WTC11 (cell line): Measurements from ENCODE around the gene OTUB2. TPM values are rescaled to one million over a fixed set of nuclear protein-coding genes. Genes with fewer than 3 reads are reported as not detected.
A peak's percentile ranks its signal among the peaks of the same experiment; 100 is the strongest.

Experiments
- ATAC-seq: fragments of 200-7000 bp; cut with Tn5 transposase; 2 replicates; pipeline ENCODE4 v1.10.0; 2021; ENCODE audit warnings: mild to moderate bottlenecking, moderate library complexity
- CTCF ChIA-PET: fragments of 300-600 bp; sonication (Branson Sonifier 250); formaldehyde crosslinking; loops from one replicate; lab custom pipeline; 2021; ENCODE audit warnings: antibody characterized with exemption; lab: Charles Lee
- POLR2A ChIA-PET: fragments of 350-600 bp; sonication (Branson Sonifier 250); formaldehyde crosslinking; loops from one replicate; lab custom pipeline; 2021; ENCODE audit warnings: antibody characterized with exemption; lab: Charles Lee
- DNase-seq: peaks from one replicate; pipeline ENCODE4 v3.0.0; 2021; ENCODE audit warnings: low spot score
- H3K27ac Mint-ChIP-seq: 2 replicates; pipeline ENCODE4 v1.8.0; 2021; ENCODE audit warnings: mixed read lengths
- H3K27me3 Mint-ChIP-seq: 2 replicates; pipeline ENCODE4 v1.8.0; 2021; ENCODE audit warnings: low read depth, mild to moderate bottlenecking, moderate library complexity, mixed read lengths
- H3K36me3 Mint-ChIP-seq: 2 replicates; pipeline ENCODE4 v1.8.0; 2021; ENCODE audit warnings: mixed read lengths
- H3K4me1 Mint-ChIP-seq: 2 replicates; pipeline ENCODE4 v1.8.0; 2022; ENCODE audit warnings: mixed read lengths
- H3K4me3 Mint-ChIP-seq: 2 replicates; pipeline ENCODE4 v1.8.0; 2021; ENCODE audit warnings: mild to moderate bottlenecking, moderate library complexity, mixed read lengths
- H3K9me3 Mint-ChIP-seq: 2 replicates; pipeline ENCODE4 v1.8.0; 2021; ENCODE audit warnings: mixed read lengths
- ATF1 ChIP-seq: sonication (generic); formaldehyde crosslinking; IDR thresholded peaks from 2 replicates; pipeline ENCODE4 v1.8.1; 2023; ENCODE audit warnings: mild to moderate bottlenecking, moderate library complexity, missing genetic modification reagents
- CREM ChIP-seq: sonication (generic); formaldehyde crosslinking; IDR thresholded peaks from 2 replicates; pipeline ENCODE4 v1.8.1; 2022; ENCODE audit warnings: mild to moderate bottlenecking, missing genetic modification reagents, moderate library complexity
- FOXJ3 ChIP-seq: sonication (generic); formaldehyde crosslinking; IDR thresholded peaks from 2 replicates; pipeline ENCODE4 v1.9.0; 2021; ENCODE audit warnings: missing genetic modification reagents, mild to moderate bottlenecking, borderline replicate concordance
- FOXK1 ChIP-seq: sonication (generic); formaldehyde crosslinking; IDR thresholded peaks from 2 replicates; pipeline ENCODE4 v1.8.0; 2022; ENCODE audit warnings: mild to moderate bottlenecking, moderate library complexity, missing genetic modification reagents
- GRHL2 ChIP-seq: fragments of 250-450 bp; sonication (Bioruptor Pico); IDR thresholded peaks from 2 replicates; pipeline ENCODE4 v1.8.0; 2022; ENCODE audit warnings: mild to moderate bottlenecking, moderate library complexity; ENCODE audit not compliant: insufficient replicate concordance, severe bottlenecking
- GTF2I ChIP-seq: fragments of 250-450 bp; sonication (Bioruptor Pico); conservative IDR thresholded peaks from 2 replicates; pipeline ENCODE4 v1.4.0; 2021; ENCODE audit warnings: mild to moderate bottlenecking
- JAZF1 ChIP-seq: fragments of 250-450 bp; sonication (Bioruptor Pico); IDR thresholded peaks from 2 replicates; pipeline ENCODE4 v1.9.0; 2021; ENCODE audit warnings: moderate library complexity, mild to moderate bottlenecking, inconsistent platforms
- JUN ChIP-seq: sonication (generic); formaldehyde crosslinking; IDR thresholded peaks from 2 replicates; pipeline ENCODE4 v1.8.0; 2023; ENCODE audit warnings: mild to moderate bottlenecking, missing genetic modification reagents
- MYBL2 ChIP-seq: sonication (generic); formaldehyde crosslinking; IDR thresholded peaks from 2 replicates; pipeline ENCODE4 v1.8.1; 2023; ENCODE audit warnings: mild to moderate bottlenecking, moderate library complexity, missing genetic modification reagents
- NFYB ChIP-seq: sonication (generic); formaldehyde crosslinking; conservative IDR thresholded peaks from 2 replicates; pipeline ENCODE4 v1.8.0; 2022; ENCODE audit warnings: low read depth, missing genetic modification reagents
- NR1H2 ChIP-seq: sonication (generic); formaldehyde crosslinking; IDR thresholded peaks from 2 replicates; pipeline ENCODE4 v1.9.0; 2021; ENCODE audit warnings: mild to moderate bottlenecking, moderate library complexity, missing genetic modification reagents
- NR2C2 ChIP-seq: sonication (generic); formaldehyde crosslinking; IDR thresholded peaks from 2 replicates; pipeline ENCODE4 v1.8.0; 2022; ENCODE audit warnings: mild to moderate bottlenecking, missing genetic modification reagents
- PRRX2 ChIP-seq: fragments of 250-450 bp; sonication (Bioruptor Pico); IDR thresholded peaks from 2 replicates; pipeline ENCODE4 v1.8.0; 2021; ENCODE audit warnings: mild to moderate bottlenecking
- RELA ChIP-seq: sonication (generic); formaldehyde crosslinking; IDR thresholded peaks from 2 replicates; pipeline ENCODE4 v1.8.1; 2022; ENCODE audit warnings: missing genetic modification reagents, mild to moderate bottlenecking, borderline replicate concordance
- RORB ChIP-seq: fragments of 250-450 bp; sonication (Bioruptor Pico); IDR thresholded peaks from 2 replicates; pipeline ENCODE4 v1.9.0; 2021; ENCODE audit warnings: mild to moderate bottlenecking
- TEAD4 ChIP-seq: sonication (generic); formaldehyde crosslinking; IDR thresholded peaks from 2 replicates; pipeline ENCODE4 v1.8.0; 2022; ENCODE audit warnings: mild to moderate bottlenecking, missing genetic modification reagents
- USF2 ChIP-seq: sonication (generic); formaldehyde crosslinking; IDR thresholded peaks from 2 replicates; pipeline ENCODE4 v1.8.1; 2023; ENCODE audit warnings: mild to moderate bottlenecking, missing genetic modification reagents, moderate library complexity
- ZBTB43 ChIP-seq: sonication (generic); formaldehyde crosslinking; IDR thresholded peaks from 2 replicates; pipeline ENCODE4 v1.8.1; 2023; ENCODE audit warnings: mild to moderate bottlenecking, missing genetic modification reagents
- ZNF121 ChIP-seq: sonication (generic); formaldehyde crosslinking; IDR thresholded peaks from 2 replicates; pipeline ENCODE4 v1.8.0; 2023; ENCODE audit warnings: missing genetic modification reagents
- ZNF281 ChIP-seq: sonication (generic); formaldehyde crosslinking; IDR thresholded peaks from 2 replicates; pipeline ENCODE4 v1.8.0; 2023; ENCODE audit warnings: mild to moderate bottlenecking, missing genetic modification reagents
- ZNF317 ChIP-seq: sonication (generic); formaldehyde crosslinking; IDR thresholded peaks from 2 replicates; pipeline ENCODE4 v1.8.1; 2023; ENCODE audit warnings: low read depth, mild to moderate bottlenecking, moderate library complexity, missing genetic modification reagents, borderline replicate concordance
- ZNF396 ChIP-seq: fragments of 250-450 bp; sonication (Bioruptor Pico); IDR thresholded peaks from 2 replicates; pipeline ENCODE4 v1.8.0; 2021; ENCODE audit warnings: mild to moderate bottlenecking, moderate library complexity, borderline replicate concordance
- ZNF423 ChIP-seq: fragments of 250-450 bp; sonication (Bioruptor Pico); IDR thresholded peaks from 2 replicates; pipeline ENCODE4 v2.1.2; 2022; ENCODE audit warnings: mild to moderate bottlenecking, moderate library complexity
- total RNA-seq: library from RNA; stranded (reverse); gene quantifications from 3 replicates; pipeline ENCODE4 v1.2.3, GENCODE V29; 2021
- TF ChIP-seq, protein P1 (sequence below): sonication (generic); formaldehyde crosslinking; IDR thresholded peaks from 2 replicates; pipeline ENCODE4 v1.8.0; 2022; ENCODE audit warnings: mild to moderate bottlenecking, missing genetic modification reagents
- TF ChIP-seq, protein P2 (sequence below): sonication (generic); formaldehyde crosslinking; IDR thresholded peaks from 2 replicates; pipeline ENCODE4 v1.8.0; 2022; ENCODE audit warnings: mild to moderate bottlenecking, missing genetic modification reagents
- TF ChIP-seq, protein P3 (sequence below): sonication (generic); formaldehyde crosslinking; IDR thresholded peaks from 2 replicates; pipeline ENCODE4 v1.8.1; 2023; ENCODE audit warnings: mild to moderate bottlenecking, missing genetic modification reagents, moderate library complexity

The OTUB2 gene
- total RNA-seq, 1 experiment from 2014 or later: 3.5 TPM

GRCh38 chr14:93980456-93981201, 45.5 kb upstream of the OTUB2 start:
- Mint-ChIP-seq H3K4me3 (no peak overlapping the region), H3K27me3 (no peaks in the 10 kb centered on the region; the same call in 1 of the 2 replicates), H3K27ac (no peak overlapping the region), H3K36me3 (no peaks in the 10 kb centered on the region), H3K4me1 (peaks cover 17% of the 10 kb centered on the region), H3K9me3 (no peaks in the 10 kb centered on the region)
- DNase-seq (no peak), ATAC-seq (no peak)
- CTCF ChIA-PET: interaction anchor here (1.5 to 7.3 kb wide), 2 partner anchors 41 to 56 kb away, joined by 4 to 71 read pairs; no protein-coding TSS in a partner anchor
- TF ChIP-seq MYBL2 (CRISPR knock-in tag) (no peak), FOXJ3 (CRISPR knock-in tag) (no peak), JUN (no peak), NR2C2 (CRISPR knock-in tag) (no peak), FOXK1 (CRISPR knock-in tag) (no peak), ATF1 (CRISPR knock-in tag) (no peak), ZBTB43 (CRISPR knock-in tag) (no peak), GRHL2 (CRISPR knock-in tag) (no peak), RORB (CRISPR knock-in tag) (no peak), NFYB (CRISPR knock-in tag) (no peak), NR1H2 (no peak), ZNF281 (CRISPR knock-in tag) (no peak), ZNF396 (CRISPR knock-in tag) (no peak), ZNF121 (CRISPR knock-in tag) (no peak)
- TF ChIP-seq, protein P1, sequence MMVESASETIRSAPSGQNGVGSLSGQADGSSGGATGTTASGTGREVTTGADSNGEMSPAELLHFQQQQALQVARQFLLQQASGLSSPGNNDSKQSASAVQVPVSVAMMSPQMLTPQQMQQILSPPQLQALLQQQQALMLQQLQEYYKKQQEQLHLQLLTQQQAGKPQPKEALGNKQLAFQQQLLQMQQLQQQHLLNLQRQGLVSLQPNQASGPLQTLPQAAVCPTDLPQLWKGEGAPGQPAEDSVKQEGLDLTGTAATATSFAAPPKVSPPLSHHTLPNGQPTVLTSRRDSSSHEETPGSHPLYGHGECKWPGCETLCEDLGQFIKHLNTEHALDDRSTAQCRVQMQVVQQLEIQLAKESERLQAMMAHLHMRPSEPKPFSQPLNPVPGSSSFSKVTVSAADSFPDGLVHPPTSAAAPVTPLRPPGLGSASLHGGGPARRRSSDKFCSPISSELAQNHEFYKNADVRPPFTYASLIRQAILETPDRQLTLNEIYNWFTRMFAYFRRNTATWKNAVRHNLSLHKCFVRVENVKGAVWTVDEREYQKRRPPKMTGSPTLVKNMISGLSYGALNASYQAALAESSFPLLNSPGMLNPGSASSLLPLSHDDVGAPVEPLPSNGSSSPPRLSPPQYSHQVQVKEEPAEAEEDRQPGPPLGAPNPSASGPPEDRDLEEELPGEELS (CRISPR knock-in tag): no peak
- POLR2A ChIA-PET: no interaction called here

DNA sequence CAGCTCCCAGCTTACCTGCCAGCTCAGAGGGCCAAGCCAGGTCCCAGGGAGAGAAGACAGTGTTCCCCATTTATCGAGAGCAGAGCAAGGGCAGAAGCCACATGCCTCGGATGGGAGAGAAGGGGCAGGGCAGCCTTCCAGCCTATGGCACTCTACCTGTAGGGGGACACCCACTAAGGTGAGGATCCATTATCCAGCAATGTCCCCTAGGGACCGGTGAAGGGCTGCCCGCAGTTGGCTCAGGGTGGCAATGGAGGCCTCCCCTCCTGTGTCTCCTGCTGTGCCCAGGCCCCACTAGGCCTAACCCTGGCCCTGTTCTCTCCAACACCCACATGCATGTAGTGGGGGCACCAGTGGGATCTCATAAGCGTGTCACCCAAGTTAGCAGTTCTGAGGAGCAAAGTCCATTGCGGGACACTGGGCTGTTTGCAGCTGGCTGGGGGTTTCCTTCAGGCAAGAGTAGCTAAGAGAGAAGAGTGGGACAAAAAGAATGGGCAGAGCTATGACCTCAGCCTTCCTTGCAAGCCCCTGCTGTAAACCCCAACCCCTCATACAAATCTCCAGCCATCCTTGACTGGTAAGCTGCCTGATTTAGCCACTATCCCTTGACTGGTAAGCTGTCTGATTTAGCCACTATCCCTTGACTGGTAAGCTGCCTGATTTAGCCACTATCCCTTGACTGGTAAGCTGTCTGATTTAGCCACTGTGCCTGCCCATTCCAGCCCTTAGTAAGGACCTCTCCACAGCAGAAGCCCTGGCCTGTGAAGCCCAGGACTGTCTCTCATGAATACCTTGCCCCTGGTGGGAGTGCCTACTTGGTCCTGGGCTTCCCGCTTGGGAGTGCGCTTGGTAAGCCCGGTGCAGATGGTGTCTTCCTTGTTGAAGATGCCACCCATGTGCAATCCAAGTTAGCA, 44.6 kb upstream of the OTUB2 start:
- H3K27me3 Mint-ChIP-seq: no peaks in the 10 kb centered on the region; the same call in 1 of the 2 replicates
- no peak for TF ChIP-seq PRRX2 (CRISPR knock-in tag)
- no peak for TF ChIP-seq NFYB (CRISPR knock-in tag)
- TF ChIP-seq ZNF423 (CRISPR knock-in tag): no peak
- no peak for TF ChIP-seq USF2 (CRISPR knock-in tag)
- no peak for TF ChIP-seq TEAD4 (CRISPR knock-in tag)
- TF ChIP-seq RELA (CRISPR knock-in tag): no peak
- TF ChIP-seq, protein P2, sequence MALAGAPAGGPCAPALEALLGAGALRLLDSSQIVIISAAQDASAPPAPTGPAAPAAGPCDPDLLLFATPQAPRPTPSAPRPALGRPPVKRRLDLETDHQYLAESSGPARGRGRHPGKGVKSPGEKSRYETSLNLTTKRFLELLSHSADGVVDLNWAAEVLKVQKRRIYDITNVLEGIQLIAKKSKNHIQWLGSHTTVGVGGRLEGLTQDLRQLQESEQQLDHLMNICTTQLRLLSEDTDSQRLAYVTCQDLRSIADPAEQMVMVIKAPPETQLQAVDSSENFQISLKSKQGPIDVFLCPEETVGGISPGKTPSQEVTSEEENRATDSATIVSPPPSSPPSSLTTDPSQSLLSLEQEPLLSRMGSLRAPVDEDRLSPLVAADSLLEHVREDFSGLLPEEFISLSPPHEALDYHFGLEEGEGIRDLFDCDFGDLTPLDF (CRISPR knock-in tag): no peak
- TF ChIP-seq NR2C2 (CRISPR knock-in tag): no peak
- TF ChIP-seq GTF2I: no peak
- no peak for TF ChIP-seq ZNF317 (CRISPR knock-in tag)
- no peak for TF ChIP-seq JAZF1
- TF ChIP-seq, protein P3, sequence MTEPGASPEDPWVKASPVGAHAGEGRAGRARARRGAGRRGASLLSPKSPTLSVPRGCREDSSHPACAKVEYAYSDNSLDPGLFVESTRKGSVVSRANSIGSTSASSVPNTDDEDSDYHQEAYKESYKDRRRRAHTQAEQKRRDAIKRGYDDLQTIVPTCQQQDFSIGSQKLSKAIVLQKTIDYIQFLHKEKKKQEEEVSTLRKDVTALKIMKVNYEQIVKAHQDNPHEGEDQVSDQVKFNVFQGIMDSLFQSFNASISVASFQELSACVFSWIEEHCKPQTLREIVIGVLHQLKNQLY (CRISPR knock-in tag): no peak
- TF ChIP-seq CREM (CRISPR knock-in tag): no peak

More for the DNA sequence above, 44.6 kb upstream of the OTUB2 start:
- Mint-ChIP-seq H3K4me1 (peaks cover 12% of the 10 kb centered on the region), H3K9me3 (no peaks in the 10 kb centered on the region), H3K36me3 (no peaks in the 10 kb centered on the region), H3K4me3 (no peak overlapping the region), H3K27ac (no peak overlapping the region)
- ATAC-seq (peak; percentile 57), DNase-seq (no peak)
- POLR2A ChIA-PET: no interaction called here
- CTCF ChIA-PET: interaction anchor here (1.0 to 7.3 kb wide), 9 partner anchors 11 to 155 kb away, joined by 3 to 71 read pairs (median 4); no protein-coding TSS in a partner anchor
